Neuronal stem cell (in vitro differentiated cells): ENCODE data around the gene GNAT2.

Experiments used
- DNase-seq: peaks from one replicate; pipeline ENCODE4 v3.0.0-alpha.2; 2013; ENCODE audit warnings: low spot score
- H2AFZ ChIP-seq: one replicate; pipeline ENCODE4 v1.6.1; 2013; ENCODE audit warnings: mild to moderate bottlenecking, low read length, inconsistent platforms
- H2AK5ac ChIP-seq: 2 replicates; pipeline ENCODE4 v1.6.1; 2013; ENCODE audit warnings: low read depth, mild to moderate bottlenecking, inconsistent platforms, low read length, moderate library complexity, mixed read lengths
- H2BK120ac ChIP-seq: 2 replicates; pipeline ENCODE4 v1.6.1; 2013; ENCODE audit warnings: low read depth, mild to moderate bottlenecking, inconsistent platforms, low read length, moderate library complexity, mixed read lengths
- H2BK12ac ChIP-seq: one replicate; pipeline ENCODE4 v1.6.1; 2013; ENCODE audit warnings: low read length, inconsistent platforms
- H2BK15ac ChIP-seq: 2 replicates; pipeline ENCODE4 v1.6.1; 2013; ENCODE audit warnings: mild to moderate bottlenecking, low read length, inconsistent platforms, mixed read lengths
- H2BK5ac ChIP-seq: one replicate; pipeline ENCODE4 v1.6.1; 2013; ENCODE audit warnings: inconsistent platforms, mild to moderate bottlenecking, low read length, moderate library complexity
- H3K14ac ChIP-seq: one replicate; pipeline ENCODE4 v1.6.1; 2013; ENCODE audit warnings: low read length, inconsistent platforms
- H3K18ac ChIP-seq: 2 replicates; pipeline ENCODE4 v1.6.1; 2013; ENCODE audit warnings: low read length, inconsistent platforms
- H3K23ac ChIP-seq: 2 replicates; pipeline ENCODE4 v1.6.1; 2013; ENCODE audit warnings: low read depth, mild to moderate bottlenecking, mixed read lengths, low read length, inconsistent platforms; ENCODE audit not compliant: poor library complexity
- H3K27ac ChIP-seq: replicated peaks from 3 replicates; pipeline ENCODE4 v1.5.1; 2013; ENCODE audit warnings: low read length, inconsistent platforms
- H3K27me3 ChIP-seq, 3 experiments: 2 replicates each; pipeline ENCODE4 v1.6.1; 2013; ENCODE audit warnings: low read length in 3 of 3, mild to moderate bottlenecking in 2 of 3, inconsistent platforms in 1 of 3, low read depth in 1 of 3, mixed read lengths in 1 of 3, moderate library complexity in 1 of 3; ENCODE audit not compliant: control insufficient read depth in 3 of 3, insufficient read depth in 3 of 3
- H3K36me3 ChIP-seq, 2 donors: replicated peaks in 1 of 2; 2 replicates each; pipeline ENCODE4 v1.6.1; 2013; ENCODE audit warnings: low read length in 2 of 2; ENCODE audit not compliant: control insufficient read depth in 2 of 2, insufficient read depth in 2 of 2
- H3K4ac ChIP-seq: 2 replicates; pipeline ENCODE4 v1.6.1; 2013; ENCODE audit warnings: inconsistent platforms, mild to moderate bottlenecking, low read length, moderate library complexity
- H3K4me1 ChIP-seq, 2 donors: 1 replicate in 1 of 2; 2 replicates in 1 of 2; pipeline ENCODE4 v1.6.1; 2013; ENCODE audit warnings: low read length in 2 of 2, low read depth in 1 of 2; ENCODE audit not compliant: control insufficient read depth in 2 of 2, insufficient read depth in 1 of 2
- H3K4me2 ChIP-seq: one replicate; pipeline ENCODE4 v1.6.1; 2013; ENCODE audit warnings: mild to moderate bottlenecking, low read length, inconsistent platforms; ENCODE audit not compliant: insufficient read depth, poor library complexity, severe bottlenecking
- H3K4me3 ChIP-seq, 2 donors: 2 replicates each; pipeline ENCODE4 v1.5.1; 2013; ENCODE audit warnings: low read length in 2 of 2, mild to moderate bottlenecking in 2 of 2, inconsistent platforms in 1 of 2, moderate library complexity in 1 of 2
- H3K79me1 ChIP-seq: one replicate; pipeline ENCODE4 v1.6.1; 2013; ENCODE audit warnings: low read depth, mild to moderate bottlenecking, inconsistent platforms, low read length, moderate library complexity
- H3K9ac ChIP-seq: one replicate; pipeline ENCODE4 v1.6.1; 2013; ENCODE audit warnings: mild to moderate bottlenecking, low read depth, low read length, inconsistent platforms; ENCODE audit not compliant: poor library complexity
- H3K9me3 ChIP-seq, 2 donors: replicated peaks in 1 of 2; 2 replicates each; pipeline versions ENCODE3 to v1.6.1; 2013; ENCODE audit warnings: low read length in 2 of 2, mild to moderate bottlenecking in 2 of 2, inconsistent platforms in 1 of 2, low read depth in 1 of 2, mixed read lengths in 1 of 2, moderate library complexity in 1 of 2; ENCODE audit not compliant: control insufficient read depth in 2 of 2, insufficient read depth in 1 of 2
- H4K8ac ChIP-seq: one replicate; pipeline ENCODE4 v1.6.1; 2013; ENCODE audit warnings: low read depth, mild to moderate bottlenecking, inconsistent platforms, low read length, moderate library complexity
- H4K91ac ChIP-seq: one replicate; pipeline ENCODE4 v1.6.1; 2013; ENCODE audit warnings: low read length, low read depth, mild to moderate bottlenecking, inconsistent platforms; ENCODE audit not compliant: poor library complexity
- WGBS, 2 donors: extraction: QIAGEN DNeasy Blood & Tissue Kit; methylation state at CpG; one replicate each; pipeline ENCODE4 v1.1.7; 2013; ENCODE audit warnings: missing lambda C conversion rate in 2 of 2, mixed read lengths in 1 of 2; ENCODE audit not compliant: insufficient read length in 2 of 2, insufficient replicate concordance in 1 of 2; ENCODE audit errors: extremely low coverage in 2 of 2; 5-methylcytosine and 5-hydroxymethylcytosine counted together

Gene GNAT2

GRCh38 chr1:109592916-109593315 lies 26.5 kb downstream of the GNAT2 start:
- no peaks in the 10 kb centered on the region for H3K9me3 ChIP-seq
- H3K9ac ChIP-seq: no peak overlapping the region
- no peak overlapping the region for H2BK12ac ChIP-seq
- no peak overlapping the region for H4K8ac ChIP-seq
- no peak overlapping the region for H2BK120ac ChIP-seq
- no peak overlapping the region for H3K27ac ChIP-seq
- H3K4me2 ChIP-seq: no peak overlapping the region
- no peak overlapping the region for H2AFZ ChIP-seq
- no peak overlapping the region for H3K23ac ChIP-seq
- H3K27me3 ChIP-seq: no peaks in the 10 kb centered on the region
- no peaks in the 10 kb centered on the region for H3K4me1 ChIP-seq
- no peak overlapping the region for H2BK15ac ChIP-seq
- H2BK5ac ChIP-seq: no peak overlapping the region
- no peak overlapping the region for H3K18ac ChIP-seq
- DNase-seq: no peak
- H3K4ac ChIP-seq: no peak overlapping the region
- H4K91ac ChIP-seq: no peak overlapping the region
- no peak overlapping the region for H2AK5ac ChIP-seq
- peaks cover 4 to 95% of the 10 kb centered on the region in 2 donors for H3K36me3 ChIP-seq
- no peak overlapping the region for H3K4me3 ChIP-seq
- H3K14ac ChIP-seq: no peak overlapping the region
- H3K79me1 ChIP-seq: peaks cover 1% of the 10 kb centered on the region

- Histone ChIP-seq H3K4me3 (no peak overlapping the region), H3K4me2 (no peak overlapping the region), H2AFZ (no peak overlapping the region), H2AK5ac (no peak overlapping the region), H3K18ac (no peak overlapping the region), H3K79me1 (peaks cover 1% of the 10 kb centered on the region), H2BK120ac (no peak overlapping the region), H3K27ac (no peak overlapping the region), H3K9me3 (no peaks in the 10 kb centered on the region), H3K14ac (no peak overlapping the region), H2BK15ac (no peak overlapping the region), H2BK5ac (no peak overlapping the region), H3K9ac (no peak overlapping the region), H2BK12ac (no peak overlapping the region), H4K8ac (no peak overlapping the region), H3K4me1 (no peaks in the 10 kb centered on the region), H3K36me3 (peaks cover 12 to 97% of the 10 kb centered on the region in 2 donors), H3K4ac (no peak overlapping the region), H3K23ac (no peak overlapping the region), H4K91ac (no peak overlapping the region), H3K27me3 (no peaks in the 10 kb centered on the region)
- DNase-seq: no peak
Observed at GRCh38 chr1:109589679-109590078, 29.7 kb downstream of the GNAT2 start.

GRCh38 chr1:109589177-109589576 lies 30.2 kb downstream of the GNAT2 start:
- no peak overlapping the region for H2BK12ac ChIP-seq

GRCh38 chr1:109586055-109586454 lies 33.4 kb downstream of the GNAT2 start:
- H3K4ac ChIP-seq: no peak overlapping the region
- H3K79me1 ChIP-seq: peaks cover 1% of the 10 kb centered on the region
- no peaks in the 10 kb centered on the region for H3K27me3 ChIP-seq
- H3K4me2 ChIP-seq: no peak overlapping the region
- no peaks in the 10 kb centered on the region for H3K4me1 ChIP-seq
- no peak overlapping the region for H4K91ac ChIP-seq
- no peak overlapping the region for H2AFZ ChIP-seq
- H2BK5ac ChIP-seq: no peak overlapping the region
- no peak overlapping the region for H3K14ac ChIP-seq
- no peak overlapping the region for H2AK5ac ChIP-seq
- no peaks in the 10 kb centered on the region for H3K9me3 ChIP-seq
- DNase-seq: no peak
- peaks cover 8 to 95% of the 10 kb centered on the region in 2 donors for H3K36me3 ChIP-seq
- no peak overlapping the region for H3K18ac ChIP-seq
- no peak overlapping the region for H2BK15ac ChIP-seq
- H3K9ac ChIP-seq: no peak overlapping the region
- H3K4me3 ChIP-seq: no peak overlapping the region
- H3K23ac ChIP-seq: no peak overlapping the region
- no peak overlapping the region for H2BK120ac ChIP-seq
- no peak overlapping the region for H2BK12ac ChIP-seq
- no peak overlapping the region for H4K8ac ChIP-seq
- H3K27ac ChIP-seq: no peak overlapping the region
- no CpG with 5 or more reads among the region's 3 CpGs for WGBS, 2 donors

More at GRCh38 chr1:109589177-109589576, 30.2 kb downstream of the GNAT2 start:
- H3K27ac ChIP-seq: no peak overlapping the region
- no peak overlapping the region for H2AK5ac ChIP-seq
- no peak overlapping the region for H3K14ac ChIP-seq
- no peak overlapping the region for H3K9ac ChIP-seq
- H4K8ac ChIP-seq: no peak overlapping the region
- no peak overlapping the region for H3K4me2 ChIP-seq
- H3K27me3 ChIP-seq: no peaks in the 10 kb centered on the region
- peaks cover 12 to 98% of the 10 kb centered on the region in 2 donors for H3K36me3 ChIP-seq
- H2BK120ac ChIP-seq: no peak overlapping the region
- H2AFZ ChIP-seq: no peak overlapping the region
- no peak for DNase-seq
- H4K91ac ChIP-seq: no peak overlapping the region
- no peaks in the 10 kb centered on the region for H3K4me1 ChIP-seq
- H2BK15ac ChIP-seq: no peak overlapping the region
- WGBS, 2 donors: no CpG with 5 or more reads among the region's 3 CpGs
- no peak overlapping the region for H3K18ac ChIP-seq
- peaks cover 1% of the 10 kb centered on the region for H3K79me1 ChIP-seq
- H3K4ac ChIP-seq: no peak overlapping the region
- H3K4me3 ChIP-seq: no peak overlapping the region
- H3K9me3 ChIP-seq: no peaks in the 10 kb centered on the region
- H2BK5ac ChIP-seq: no peak overlapping the region
- H3K23ac ChIP-seq: no peak overlapping the region
